Skeletal muscle cell (primary cell): ENCODE data around the gene TFF3.

Experiments
- DNase-seq: peaks from one replicate; pipeline ENCODE4 v3.0.0-alpha.2; 2010; ENCODE audit warnings: low read depth
- H3K4me3 ChIP-seq: 2 replicates; pipeline ENCODE4 v1.5.1; 2011; ENCODE audit warnings: low read depth, mild to moderate bottlenecking, control low read depth, low read length, moderate library complexity

Gene TFF3

DNA sequence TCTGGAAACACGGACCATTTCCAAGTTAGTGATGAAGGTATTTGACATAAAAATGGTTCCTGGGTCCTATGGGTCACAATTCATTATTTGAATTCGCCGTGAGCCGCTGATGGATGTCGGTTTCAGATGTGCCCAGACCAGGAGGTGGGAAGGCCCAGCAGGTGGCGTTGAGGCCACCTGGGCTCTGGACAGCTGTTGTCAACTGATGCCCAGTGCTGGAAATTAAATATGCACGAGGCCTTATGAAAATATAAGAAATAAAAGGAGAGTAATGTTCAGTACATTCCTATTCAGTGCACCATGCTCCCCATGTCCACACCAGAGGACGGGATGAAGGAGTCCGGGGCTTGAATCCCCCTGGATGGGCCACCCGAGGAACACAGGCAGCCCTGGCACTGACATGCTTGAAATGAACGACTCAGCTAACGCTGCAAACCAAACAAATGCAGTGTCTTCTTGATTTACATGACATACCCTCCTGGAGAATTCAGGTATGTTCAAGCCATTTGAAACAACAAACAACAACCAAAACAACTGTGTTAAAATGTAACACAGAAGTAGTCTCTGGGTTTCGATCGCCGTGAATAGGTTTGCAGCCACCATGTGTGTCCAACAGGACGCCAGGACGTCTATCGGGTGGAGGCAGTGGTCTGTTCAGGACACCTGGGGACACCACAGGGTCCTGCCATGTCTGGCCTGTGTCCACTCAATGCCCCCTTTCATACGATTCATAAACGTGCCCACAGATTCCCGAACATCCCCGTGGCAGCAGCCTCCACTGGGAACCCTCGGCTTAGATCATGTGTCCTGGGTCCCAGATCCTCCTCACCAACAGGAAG is 6.1 kb downstream of the TFF3 start:
- no peak overlapping the region for H3K4me3 ChIP-seq
- DNase-seq, result no peak

DNA sequence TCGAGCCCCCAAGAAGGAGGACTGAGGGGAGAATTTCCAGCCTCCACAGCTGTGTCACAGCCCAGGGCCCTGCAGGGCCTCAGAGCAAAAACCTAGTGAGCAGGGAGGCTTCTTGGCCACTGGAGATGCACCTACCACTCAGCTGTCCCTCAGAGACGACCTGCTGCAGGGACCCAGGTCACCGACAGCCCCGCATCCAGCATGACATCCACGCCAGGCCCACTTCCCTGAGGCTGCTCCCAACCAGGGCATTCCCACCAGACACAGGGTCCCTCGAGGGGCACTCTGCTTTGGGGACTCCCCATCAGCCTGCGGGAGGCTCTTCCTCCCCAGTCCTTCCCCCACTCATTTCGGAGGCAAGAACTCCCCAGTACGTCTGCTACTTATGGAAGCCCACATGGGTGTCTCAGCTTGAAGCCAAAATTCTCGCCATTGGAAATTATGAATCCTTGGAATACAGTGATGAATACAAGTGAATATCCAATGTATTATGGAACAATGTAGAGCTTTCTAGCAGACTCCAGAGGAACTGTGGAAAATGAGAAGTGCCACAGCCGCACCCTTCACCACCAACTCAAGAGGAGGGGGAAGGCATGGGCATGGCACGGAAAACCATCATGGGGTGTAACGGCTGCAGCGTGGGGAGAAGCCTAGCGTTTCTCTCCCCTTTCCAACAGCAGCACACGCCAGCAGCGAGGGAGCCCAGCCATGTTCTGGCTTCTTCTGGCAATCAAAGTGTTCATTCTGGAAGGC is 6.9 kb downstream of the TFF3 start:
- no peak for DNase-seq
- H3K4me3 ChIP-seq, result no peak overlapping the region

DNA sequence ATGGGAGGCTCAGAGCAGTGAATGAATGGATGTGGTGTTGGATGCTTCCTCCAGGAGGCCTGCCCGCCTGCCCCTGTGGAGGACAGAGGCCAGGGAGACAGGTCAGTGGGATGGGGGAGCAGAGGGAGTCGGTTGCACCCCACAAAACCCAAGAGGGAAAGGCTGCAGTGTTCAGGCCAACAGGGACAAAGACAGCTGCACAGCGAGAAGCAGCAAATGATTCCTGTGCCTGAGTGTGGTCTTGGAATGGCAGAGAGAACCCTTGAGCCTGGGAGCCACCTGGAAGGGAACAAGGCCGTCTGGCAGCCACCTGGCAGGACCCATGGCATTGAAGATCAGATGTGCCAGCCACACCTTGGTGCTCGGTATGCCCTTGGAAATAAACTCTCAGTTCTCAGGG is 8.1 kb downstream of the TFF3 start:
- no peak overlapping the region for H3K4me3 ChIP-seq
- no peak for DNase-seq

DNA sequence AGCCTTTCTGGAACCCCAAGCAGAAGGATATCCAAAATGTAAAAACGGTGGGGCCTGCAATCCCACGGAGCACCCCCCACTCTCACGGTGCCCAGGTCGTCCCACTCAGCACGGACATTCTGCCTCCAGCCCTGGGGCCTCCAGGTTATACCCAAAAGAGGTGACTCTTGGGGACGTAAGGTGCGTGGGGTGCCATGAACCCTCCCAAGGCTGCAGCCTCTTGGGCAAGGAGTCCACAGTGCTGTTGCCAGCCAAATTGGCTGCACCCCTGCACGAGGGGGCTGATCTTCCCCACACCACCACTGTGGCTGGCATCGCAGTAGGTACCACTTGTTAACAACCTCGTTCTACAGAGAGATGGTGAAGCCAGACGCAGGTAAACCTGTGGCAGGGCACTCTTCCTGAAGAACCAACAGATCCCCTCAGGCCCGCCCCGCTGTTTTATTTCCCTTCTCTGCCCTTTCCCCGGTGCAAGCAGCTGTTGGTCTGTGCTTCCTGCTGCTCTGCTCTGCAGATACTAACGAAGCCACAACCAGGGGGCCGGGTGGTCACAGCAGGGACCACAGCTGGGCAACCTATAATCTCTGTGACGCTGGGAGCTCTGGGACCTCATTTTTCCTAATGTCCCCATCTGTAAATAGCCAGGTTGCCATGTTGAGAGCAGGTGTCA is 8.7 kb downstream of the TFF3 start:
- no peak overlapping the region for H3K4me3 ChIP-seq
- no peak for DNase-seq

DNA sequence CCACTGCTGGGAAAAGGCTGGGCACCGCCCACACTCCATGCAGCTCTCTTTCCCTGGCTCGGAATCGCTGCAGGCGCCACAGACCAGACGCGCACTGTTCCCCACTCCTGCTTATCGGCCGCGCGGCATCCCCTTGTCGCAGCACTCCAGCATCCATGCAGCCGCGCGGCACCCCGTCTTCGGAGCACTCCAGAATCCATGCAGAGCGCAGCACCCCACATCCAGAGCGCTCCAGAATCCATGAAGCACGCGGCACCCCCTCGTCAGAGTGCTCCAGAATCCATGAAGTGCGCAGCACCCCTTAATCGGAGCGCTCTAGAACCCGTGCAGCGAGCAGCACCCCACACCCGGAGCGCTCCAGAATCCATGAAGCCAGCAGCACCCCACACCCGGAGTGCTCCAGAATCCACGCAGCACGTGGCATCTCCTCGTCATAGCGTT is 9.5 kb downstream of the TFF3 start:
- no peak for DNase-seq
- H3K4me3 ChIP-seq, result no peak overlapping the region

DNA sequence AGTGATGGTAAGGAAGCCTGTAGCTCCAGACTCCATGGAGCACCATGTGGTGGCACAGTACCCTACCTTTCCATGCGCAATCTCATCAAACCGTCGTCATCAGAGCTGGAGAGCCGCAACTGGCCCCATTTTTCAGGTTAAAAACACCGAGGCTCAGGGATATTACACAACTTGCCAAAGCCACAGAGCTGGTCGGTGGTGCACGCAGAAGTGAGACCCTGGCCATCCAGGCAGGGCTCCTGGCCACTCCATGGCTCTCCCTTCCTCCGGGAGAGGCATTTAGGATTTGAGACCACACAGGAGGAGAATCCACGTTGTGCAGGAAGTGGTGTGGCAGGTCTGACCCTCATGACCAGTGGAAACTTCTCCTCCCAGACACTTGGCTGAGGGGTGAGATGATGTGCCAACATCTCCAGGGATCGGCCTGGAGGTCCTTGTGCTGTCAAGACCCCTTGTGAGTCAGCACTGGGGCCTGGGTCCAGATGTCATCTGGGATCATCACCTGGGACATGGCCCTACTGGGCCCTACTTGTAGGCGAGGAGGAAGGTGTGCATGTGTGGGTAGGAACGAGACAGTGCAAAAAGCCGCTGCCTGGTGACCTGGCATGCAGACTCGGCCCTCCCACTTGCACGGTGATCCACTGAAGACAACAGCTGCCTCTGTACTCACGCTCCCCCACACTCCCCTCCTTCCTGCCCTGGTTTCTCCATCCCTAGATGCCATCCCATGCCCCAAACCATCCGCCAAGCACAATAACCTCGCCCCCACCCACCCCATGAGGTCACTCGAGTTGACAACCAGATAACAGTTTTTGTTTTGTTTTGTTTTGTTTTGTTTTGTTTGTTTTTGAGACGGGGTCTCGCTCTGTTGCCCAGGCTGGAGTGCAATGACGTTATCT is 10.4 kb downstream of the TFF3 start:
- DNase-seq, result no peak
- H3K4me3 ChIP-seq, result no peak overlapping the region

DNA sequence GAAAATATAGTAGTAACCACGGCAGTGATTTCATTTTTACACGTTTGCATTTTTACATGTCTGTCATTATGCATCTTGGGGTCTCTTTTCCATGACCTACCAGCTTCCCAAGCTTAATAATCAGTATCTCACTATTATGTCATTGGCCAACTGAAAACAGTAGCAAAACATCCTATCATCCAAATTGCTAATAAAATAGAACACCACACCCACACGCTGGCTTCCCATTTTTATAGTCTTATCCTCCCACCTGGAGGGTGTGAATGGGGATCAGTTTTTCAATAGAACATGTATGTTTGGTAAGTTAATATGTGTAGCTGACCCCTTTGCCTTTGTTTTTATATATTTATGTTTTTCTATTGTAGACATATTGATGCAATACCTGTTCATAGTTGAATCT is 11.8 kb downstream of the TFF3 start:
- no peak for DNase-seq
- H3K4me3 ChIP-seq, result no peak overlapping the region

DNA sequence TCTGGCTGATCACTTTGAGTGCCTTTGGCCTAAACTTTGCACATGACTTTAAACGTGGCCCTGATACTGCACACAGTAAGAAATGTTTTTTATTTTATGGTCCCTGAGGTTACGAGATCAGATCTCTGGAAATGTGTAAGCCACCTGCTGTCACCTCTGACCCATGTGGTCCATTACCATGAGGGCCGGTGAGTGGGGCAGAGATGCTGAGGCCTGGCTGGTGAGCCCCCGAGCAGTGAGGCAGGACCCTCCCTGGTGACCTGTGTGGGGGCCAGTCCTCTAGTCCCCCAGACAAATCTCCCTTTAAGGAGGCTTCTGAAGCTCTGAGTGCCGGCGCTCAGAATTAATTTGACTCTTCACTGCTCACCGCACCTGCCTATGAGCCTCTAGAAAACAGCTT is 12.4 kb downstream of the TFF3 start:
- DNase-seq, result no peak
- no peak overlapping the region for H3K4me3 ChIP-seq

DNA sequence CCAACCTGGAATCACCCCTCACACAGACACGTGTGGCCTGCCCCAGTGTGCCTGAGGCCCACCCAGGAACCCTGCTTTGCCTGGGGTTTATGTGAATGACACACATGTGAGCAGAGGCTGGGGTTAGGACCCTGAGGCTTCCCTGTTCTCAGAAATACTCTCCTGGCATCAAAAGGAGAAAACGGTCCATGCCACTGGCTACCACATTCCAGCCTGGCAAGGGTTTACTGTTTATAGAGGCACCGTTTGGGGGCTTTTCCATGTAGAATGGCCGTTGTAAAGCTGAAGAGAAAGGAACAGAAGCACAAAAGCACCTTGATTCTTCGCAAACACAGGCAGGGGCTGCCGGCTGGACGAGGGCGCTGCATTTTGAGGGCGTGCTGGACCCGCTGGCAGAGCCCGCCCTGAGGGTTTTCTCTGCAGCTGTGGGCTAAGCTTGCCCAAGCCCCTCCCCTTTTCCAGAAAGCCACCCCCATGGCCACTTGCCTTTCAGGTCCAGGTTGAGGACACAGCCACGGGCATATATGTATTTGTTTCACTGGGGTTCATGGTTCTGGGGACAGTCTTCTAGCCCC is 13.0 kb downstream of the TFF3 start:
- H3K4me3 ChIP-seq, result no peak overlapping the region
- no peak for DNase-seq

DNA sequence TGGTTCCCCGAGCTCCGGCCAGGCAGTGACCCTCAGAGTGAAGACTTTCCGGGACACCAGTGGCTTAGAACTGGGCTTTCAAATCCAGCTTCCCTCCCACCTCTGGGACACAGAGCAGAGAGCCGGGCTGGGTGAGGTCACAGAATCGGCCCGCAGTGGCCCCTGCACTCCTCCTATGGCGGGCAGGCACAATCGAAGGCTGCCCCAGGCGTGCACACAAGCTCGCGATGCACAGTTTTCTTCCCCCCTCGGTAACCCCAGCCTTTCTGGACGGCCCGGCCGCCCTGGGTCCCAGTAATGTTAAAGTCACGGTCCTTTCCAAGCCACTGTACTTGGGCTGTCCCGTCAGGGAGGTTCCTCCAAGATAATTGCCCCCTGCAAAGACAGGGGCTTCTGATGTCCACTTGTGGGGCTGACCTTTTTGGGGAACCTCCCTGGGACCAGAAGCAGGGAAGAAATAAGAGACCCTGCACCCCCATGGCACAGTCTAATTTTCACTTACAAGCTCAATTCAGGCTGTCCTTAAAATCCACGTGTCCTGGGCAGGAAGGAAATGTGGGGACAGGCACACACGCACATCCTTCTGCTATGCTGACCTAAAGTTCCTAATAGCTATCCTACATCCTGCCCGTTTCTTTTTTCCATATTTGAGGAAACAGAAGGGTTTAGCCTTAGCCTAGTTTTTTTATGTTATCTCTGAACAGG is 13.7 kb downstream of the TFF3 start:
- H3K4me3 ChIP-seq, result no peak overlapping the region
- no peak for DNase-seq

DNA sequence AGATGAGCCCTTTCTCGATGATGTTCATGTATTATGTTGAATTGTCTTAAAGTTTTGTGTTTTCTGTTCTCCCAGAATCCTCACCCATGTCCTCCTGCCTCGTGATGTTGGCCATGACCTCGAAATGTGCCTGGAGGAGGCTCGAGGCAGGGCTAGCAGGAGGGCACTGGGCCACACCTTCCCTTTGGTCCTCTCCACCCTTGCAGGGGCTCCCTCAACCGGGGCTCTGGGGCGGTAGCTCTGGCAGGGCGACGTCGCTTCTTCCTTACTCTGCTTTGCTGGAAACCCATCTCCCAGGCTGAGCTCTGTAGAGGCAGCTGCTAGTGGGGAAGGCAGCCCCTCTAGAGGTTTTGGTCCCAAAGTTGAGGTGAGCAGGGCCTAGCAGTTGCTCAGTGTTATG is 14.3 kb downstream of the TFF3 start:
- no peak for DNase-seq
- no peak overlapping the region for H3K4me3 ChIP-seq

DNA sequence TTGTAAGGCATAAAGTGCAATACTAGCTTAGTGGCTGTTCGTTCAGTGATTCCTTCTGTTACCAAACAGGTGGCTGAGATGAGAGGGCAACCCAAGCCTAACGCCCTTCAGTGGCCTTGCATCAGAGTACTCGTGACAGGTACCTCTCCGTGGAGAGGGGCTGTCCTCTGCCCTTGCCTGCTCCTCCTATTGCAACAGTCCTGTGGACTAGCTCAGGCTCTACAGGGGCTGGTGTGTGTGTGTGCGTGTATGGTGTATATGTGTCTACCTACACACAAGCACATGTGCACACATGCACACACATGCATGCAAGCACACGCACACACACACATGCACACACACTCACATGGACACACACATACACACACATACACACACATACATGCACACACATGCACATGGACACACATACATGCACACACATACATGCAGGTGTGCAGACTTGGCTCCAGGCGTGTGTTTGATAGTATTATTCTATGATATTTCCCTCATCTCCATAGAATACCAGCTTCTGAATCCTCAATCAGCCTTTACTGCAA is 15.1 kb downstream of the TFF3 start:
- DNase-seq, result no peak

DNA sequence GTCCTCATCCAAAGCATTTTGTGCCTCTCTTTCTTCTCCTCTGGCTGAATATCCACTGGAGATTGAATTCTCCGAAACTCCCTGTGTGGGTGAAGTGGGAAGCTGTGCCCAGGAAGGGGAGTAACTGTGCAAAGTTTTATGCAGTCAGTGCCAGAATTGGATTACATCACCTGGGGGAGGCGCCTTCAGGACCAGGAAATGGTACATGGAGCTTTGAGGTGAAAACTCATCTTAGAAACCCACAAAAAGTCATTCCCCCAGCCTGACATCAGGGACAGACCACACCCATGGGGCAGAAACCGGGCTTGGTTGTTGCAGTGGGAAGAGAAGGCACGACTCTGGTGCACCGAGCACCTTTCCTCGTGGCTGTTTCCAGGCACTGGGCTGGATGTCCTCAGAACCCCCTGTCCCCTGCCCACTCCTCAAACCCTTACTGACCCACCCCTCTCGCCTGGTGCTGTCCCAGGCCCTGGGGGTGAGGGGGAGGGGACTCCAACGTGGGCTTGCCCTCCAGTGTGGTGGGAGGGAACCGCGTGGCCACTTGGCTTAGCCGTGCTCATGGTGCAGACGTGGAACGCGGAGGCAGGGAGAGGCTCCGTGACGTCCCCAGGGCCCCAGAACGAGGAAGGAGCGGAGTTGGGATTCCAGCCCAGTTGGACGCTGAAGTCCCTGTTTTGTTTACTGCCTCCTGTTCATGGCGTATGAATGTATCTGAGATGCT is 15.7 kb downstream of the TFF3 start:
- DNase-seq, result no peak
- no peak overlapping the region for H3K4me3 ChIP-seq

More for the DNA sequence above, 15.1 kb downstream of the TFF3 start:
- H3K4me3 ChIP-seq, result no peak overlapping the region

DNA sequence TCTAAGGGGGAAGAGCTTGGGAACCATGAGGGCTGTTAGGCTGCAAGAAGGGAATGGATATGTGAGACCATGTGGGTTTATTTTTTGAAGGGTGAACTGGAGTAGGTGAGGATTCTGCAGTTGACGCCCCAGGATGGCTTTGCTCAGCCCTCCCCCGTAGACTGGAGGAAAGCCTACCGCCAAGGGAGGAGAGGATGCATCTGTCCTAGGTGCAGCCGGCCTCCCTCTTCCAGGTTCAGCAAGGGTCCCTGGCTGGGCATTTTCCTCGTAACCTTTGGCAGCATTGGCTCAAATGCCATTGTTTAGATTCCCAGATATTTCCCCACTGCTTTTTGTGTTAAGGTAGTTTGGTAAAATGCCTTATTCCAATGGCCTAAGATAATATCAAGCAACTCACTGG is 16.6 kb downstream of the TFF3 start:
- no peak for DNase-seq
- no peak overlapping the region for H3K4me3 ChIP-seq

DNA sequence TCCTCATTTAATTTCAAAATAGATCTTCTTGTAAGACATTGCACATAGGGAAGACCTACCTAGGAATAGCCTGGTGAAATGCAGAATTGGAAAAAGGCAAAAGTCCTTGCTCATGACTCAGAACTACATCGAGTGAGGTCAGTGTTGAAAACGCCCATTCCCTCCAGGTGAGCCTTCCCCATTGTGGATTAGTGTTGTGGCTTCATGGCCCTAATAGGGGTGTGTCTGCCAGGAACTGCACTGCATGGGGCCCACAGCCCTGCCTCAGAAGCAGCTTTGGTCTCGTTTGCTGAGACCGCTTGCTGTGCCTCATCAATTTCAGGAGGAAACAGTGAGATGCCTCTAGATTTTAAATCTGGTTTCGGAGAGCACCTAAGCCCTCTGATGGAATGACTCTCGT is 17.0 kb downstream of the TFF3 start:
- H3K4me3 ChIP-seq, result no peak overlapping the region
- no peak for DNase-seq

DNA sequence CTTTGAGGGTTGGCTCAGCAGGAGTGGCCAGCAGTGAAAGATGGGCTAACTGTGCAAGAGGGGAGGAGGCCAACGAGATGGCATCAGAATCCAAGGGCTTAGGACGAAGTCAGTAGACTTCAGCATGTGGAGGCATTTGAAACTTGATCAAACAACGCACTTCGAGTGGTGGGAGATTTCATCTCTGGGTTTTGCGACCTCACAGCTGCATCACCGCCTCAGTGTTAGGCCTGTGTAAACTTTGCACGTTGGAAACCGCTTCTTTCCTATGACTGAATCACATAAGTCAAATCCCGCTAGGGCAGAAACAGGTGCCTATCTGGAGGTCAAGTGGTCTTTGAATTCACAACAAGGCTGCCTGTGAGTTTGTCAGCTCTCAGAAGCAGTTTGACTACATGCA is 17.8 kb downstream of the TFF3 start:
- DNase-seq, result no peak
- no peak overlapping the region for H3K4me3 ChIP-seq

DNA sequence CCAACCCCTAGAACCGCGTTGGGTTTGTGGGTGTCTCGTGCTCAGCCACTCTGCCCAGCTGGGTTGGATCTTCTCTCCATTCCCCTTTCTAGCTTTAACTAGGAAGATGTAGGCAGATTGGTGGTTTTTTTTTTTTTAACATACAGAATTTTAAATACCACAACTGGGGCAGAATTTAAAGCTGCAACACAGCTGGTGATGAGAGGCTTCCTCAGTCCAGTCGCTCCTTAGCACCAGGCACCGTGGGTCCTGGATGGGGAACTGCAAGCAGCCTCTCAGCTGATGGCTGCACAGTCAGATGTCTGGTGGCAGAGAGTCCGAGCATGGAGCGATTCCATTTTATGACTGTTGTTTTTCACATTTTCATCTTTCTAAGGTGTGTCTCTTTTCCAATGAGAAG is 18.7 kb downstream of the TFF3 start:
- DNase-seq, result no peak
- H3K4me3 ChIP-seq, result no peak overlapping the region

DNA sequence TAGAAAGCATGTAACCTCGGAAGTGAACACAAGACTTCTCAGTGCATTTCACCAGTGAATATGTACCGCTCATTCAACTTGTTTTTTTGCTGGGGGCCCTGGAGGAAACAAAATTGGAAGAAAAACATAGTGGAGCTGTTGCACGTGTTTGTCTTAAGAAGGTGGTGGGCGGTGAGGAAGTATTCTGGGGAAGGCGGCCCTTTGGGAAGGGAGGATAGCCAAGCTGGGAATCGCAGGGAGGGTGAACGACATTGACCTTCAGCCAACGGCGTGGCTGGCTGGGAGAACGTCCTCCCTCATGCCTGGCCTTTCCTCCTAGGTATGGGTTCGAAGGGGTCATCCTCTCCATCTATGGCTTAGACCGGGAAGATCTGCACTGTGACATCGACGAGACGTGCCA is 19.4 kb downstream of the TFF3 start:
- no peak for DNase-seq
- no peak overlapping the region for H3K4me3 ChIP-seq
